IPS-15b (cell line): ENCODE data around the gene FERMT2.
"Not testable (repeated sequence)": the region's sequence is repeated elsewhere in the genome, so short reads cannot be mapped to it uniquely, and the experiment has no call there.

ENCODE experiments used
- H3K27me3 ChIP-seq: one replicate; pipeline ENCODE4 v1.6.1; 2013; ENCODE audit warnings: low read length; ENCODE audit not compliant: control insufficient read depth, insufficient read depth
- H3K36me3 ChIP-seq: one replicate; pipeline ENCODE4 v1.6.1; 2013; ENCODE audit warnings: low read length; ENCODE audit not compliant: control insufficient read depth, insufficient read depth
- H3K4me1 ChIP-seq: one replicate; pipeline ENCODE4 v1.6.1; 2013; ENCODE audit warnings: mild to moderate bottlenecking, low read length; ENCODE audit not compliant: control insufficient read depth, insufficient read depth
- H3K4me3 ChIP-seq: one replicate; pipeline ENCODE4 v1.5.1; 2013; ENCODE audit warnings: low read depth, low read length
- H3K9ac ChIP-seq: one replicate; pipeline ENCODE4 v1.6.1; 2013; ENCODE audit warnings: low read depth, mild to moderate bottlenecking, low read length
- H3K9me3 ChIP-seq: one replicate; pipeline ENCODE4 v1.6.1; 2013; ENCODE audit warnings: mild to moderate bottlenecking, low read length; ENCODE audit not compliant: control insufficient read depth, insufficient read depth

Gene FERMT2

DNA sequence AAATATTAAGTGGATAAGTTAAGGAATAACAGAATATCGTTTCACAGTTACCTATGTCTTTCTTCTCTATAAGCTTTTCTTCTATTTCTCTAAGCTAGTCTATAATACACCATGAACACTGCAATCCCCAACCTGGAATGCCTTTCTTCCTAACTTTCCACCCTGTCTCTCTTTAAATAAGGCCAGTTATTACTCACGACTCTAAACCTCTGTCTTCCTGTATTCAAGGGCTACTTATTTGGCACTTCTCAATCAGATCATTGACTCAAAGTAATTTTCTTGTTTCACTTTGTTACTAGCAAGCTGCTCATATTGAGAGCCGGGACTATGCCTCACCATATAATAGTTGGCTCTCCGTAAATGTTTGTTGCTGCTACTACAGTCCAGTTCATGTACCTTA lies 13.5 kb downstream of the FERMT2 start:
- H3K36me3 ChIP-seq, result no peaks in the 10 kb centered on the region
- no peak overlapping the region for H3K9ac ChIP-seq
- no peaks in the 10 kb centered on the region for H3K4me1 ChIP-seq
- H3K9me3 ChIP-seq, result no peaks in the 10 kb centered on the region
- no peak overlapping the region for H3K4me3 ChIP-seq
- no peaks in the 10 kb centered on the region for H3K27me3 ChIP-seq

DNA sequence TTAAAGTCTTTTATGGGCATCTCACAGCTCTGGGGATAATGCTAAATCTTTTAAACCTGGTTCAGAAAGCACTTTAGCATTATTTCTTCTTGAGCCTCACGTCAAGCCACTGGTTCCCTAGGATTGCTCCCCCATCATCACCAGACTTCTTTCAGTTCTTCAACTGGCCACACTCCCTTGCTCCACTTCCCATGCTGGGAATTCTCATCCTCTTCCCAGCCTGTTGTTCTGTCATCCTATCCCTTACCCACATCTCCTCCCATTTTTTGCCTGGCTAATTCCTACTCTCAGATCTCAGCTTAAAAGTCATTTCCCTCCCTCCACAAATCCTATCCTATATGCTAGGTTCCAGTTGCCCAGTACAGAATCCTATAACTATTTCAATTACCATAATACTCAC lies 14.4 kb downstream of the FERMT2 start:
- Histone ChIP-seq H3K36me3 (no peaks in the 10 kb centered on the region), H3K4me1 (no peaks in the 10 kb centered on the region), H3K9ac (no peak overlapping the region), H3K4me3 (no peak overlapping the region), H3K9me3 (no peaks in the 10 kb centered on the region), H3K27me3 (no peaks in the 10 kb centered on the region)

DNA sequence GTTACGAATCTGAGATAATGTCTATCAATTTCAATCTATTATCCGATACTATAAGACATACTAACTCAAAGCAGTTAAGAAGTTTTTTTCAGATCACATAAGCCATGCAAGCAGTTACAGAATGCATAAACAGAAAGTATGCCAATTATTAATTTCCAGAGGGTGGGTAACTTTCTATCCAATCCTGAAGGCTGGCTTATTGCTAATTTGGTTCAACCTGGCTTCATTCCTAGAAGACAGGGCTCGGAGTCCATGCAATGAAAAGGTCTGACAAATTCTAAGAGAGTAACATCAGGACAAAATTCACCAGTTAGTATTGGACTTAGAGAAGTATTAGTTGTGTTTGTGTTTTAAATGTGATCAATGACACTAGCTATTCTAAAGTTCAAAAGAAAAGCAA lies 15.0 kb downstream of the FERMT2 start:
- no peaks in the 10 kb centered on the region for H3K27me3 ChIP-seq
- H3K4me1 ChIP-seq, result no peaks in the 10 kb centered on the region
- H3K9ac ChIP-seq, result no peak overlapping the region
- no peaks in the 10 kb centered on the region for H3K9me3 ChIP-seq
- no peaks in the 10 kb centered on the region for H3K36me3 ChIP-seq
- H3K4me3 ChIP-seq, result no peak overlapping the region

DNA sequence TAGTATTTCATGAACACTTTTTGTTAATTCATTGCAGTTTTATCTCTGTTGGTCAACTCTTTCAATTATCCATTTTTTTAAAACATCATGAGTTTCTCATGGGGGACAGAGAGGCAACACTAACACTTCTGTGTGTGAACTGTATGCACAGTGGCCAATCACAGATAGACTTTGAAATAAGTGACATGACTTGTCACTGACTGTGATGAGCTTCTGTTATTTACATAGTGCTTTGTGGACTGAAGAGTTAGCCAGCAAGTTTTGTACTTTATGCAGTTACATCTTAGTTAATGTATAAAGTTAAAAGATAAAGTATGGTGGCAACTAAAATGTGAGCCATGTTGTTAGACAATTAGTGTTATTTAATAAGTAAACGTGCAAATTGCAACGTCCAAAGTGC lies 16.1 kb downstream of the FERMT2 start:
- Histone ChIP-seq H3K9ac (no peak overlapping the region), H3K36me3 (no peaks in the 10 kb centered on the region), H3K4me1 (no peaks in the 10 kb centered on the region), H3K27me3 (no peaks in the 10 kb centered on the region), H3K9me3 (no peaks in the 10 kb centered on the region), H3K4me3 (no peak overlapping the region)

DNA sequence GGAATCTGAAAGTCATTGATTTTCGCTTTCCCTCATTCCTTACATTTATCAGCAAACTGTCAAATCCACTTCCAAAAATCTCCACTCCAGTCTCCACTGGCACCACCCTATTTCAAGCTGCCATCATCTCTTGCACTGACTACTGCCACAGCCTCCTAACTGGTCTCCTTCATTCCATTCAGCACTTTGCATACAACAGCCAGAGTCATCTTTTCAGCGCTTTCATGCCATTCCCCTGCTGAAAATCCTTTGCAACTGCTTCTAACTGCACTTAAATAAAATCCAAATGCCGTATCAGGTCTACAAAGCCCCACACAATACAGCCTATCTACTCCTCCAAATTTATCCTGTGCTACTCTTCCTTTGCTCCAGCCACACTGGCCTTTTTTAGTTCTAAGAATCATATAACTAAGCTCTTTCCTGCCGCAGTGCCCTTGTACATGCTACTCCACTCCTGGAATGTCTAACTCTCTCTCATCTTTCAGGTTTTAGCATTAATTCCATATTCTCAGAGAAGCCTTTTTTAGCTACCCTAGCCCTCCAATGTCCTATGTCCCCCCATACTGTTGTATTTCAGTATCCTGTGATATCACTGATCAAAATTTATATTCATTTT lies 21.6 kb downstream of the FERMT2 start:
- H3K4me1 ChIP-seq, result peaks cover 7% of the 10 kb centered on the region

DNA sequence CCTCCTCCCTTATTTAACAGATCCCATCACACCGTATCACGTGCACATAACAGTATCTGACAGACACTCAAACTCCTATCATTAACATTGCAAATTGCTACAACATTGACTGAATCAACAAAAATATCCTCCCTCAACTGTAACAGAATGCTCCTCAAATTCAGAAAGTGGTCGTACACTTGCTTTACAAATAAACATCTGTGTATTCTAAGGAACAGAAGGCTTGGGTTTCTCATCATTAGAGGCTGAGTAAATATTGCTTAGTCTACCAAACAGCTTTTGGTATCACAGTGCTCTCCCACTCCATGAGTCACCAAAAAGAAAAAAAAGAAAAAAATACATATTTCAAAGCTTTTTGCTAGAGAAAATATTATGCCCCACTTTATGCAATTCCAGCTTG lies 23.9 kb downstream of the FERMT2 start:
- H3K9ac ChIP-seq, result no peak overlapping the region
- H3K36me3 ChIP-seq, result no peaks in the 10 kb centered on the region
- no peak overlapping the region for H3K4me3 ChIP-seq
- H3K27me3 ChIP-seq, result no peaks in the 10 kb centered on the region
- H3K9me3 ChIP-seq, result no peaks in the 10 kb centered on the region
- H3K4me1 ChIP-seq, result peaks cover 17% of the 10 kb centered on the region

More for the DNA sequence above, 21.6 kb downstream of the FERMT2 start:
- Histone ChIP-seq H3K4me3 (no peak overlapping the region), H3K9me3 (no peaks in the 10 kb centered on the region), H3K27me3 (no peaks in the 10 kb centered on the region), H3K9ac (no peak overlapping the region), H3K36me3 (no peaks in the 10 kb centered on the region)

DNA sequence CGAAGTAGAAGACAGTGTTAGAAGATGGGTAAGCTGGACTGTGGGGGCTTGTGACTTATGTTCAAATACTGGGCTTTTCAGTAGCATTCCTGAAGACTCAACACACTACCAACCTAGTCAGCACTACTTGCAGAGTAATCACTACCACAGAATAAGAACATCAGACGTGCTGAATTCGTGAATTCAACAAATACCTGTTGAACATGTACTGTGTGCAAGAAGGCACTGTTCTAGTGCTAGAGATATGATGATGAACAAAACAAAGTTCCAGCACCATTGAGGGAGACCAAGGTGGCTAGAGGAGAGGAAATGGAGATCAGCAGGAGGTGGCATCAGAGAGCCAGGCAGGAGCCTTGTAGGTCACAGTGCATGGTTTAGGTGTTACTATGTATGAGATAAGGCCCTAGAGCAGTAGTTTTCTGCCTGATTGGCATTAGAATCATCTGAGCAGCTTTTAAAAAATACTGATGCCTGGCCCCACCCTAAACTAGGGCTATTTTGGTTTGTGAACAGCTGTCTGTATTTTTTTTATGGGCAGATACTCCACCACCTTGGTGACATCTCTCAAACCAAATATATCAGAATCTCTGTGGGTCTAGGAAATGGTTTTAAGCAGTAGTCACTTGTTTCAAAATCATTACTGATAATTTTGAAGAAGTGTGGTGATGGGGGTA lies 26.8 kb downstream of the FERMT2 start:
- no peak overlapping the region for H3K4me3 ChIP-seq
- H3K4me1 ChIP-seq, result peaks cover 14% of the 10 kb centered on the region
- no peaks in the 10 kb centered on the region for H3K27me3 ChIP-seq
- no peaks in the 10 kb centered on the region for H3K36me3 ChIP-seq
- H3K9me3 ChIP-seq, result no peaks in the 10 kb centered on the region
- H3K9ac ChIP-seq, result no peak overlapping the region

DNA sequence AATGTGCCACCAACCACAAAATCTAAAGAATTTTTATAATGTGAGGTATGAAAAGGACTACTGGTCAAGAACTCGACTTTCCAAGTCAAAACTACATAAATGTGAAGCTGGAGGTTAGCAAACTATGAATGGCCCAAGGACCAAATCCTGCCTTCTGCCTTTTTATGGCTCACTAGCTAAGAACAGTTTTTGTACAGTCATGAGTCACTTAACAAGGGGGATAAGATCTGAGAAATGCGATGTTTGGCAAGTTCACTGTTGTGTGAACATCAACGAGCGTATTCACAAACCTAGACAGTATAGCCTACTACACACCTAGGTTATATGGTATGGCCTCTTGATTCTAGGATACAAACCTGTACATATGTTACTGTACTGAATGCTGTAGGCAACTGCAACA lies 28.2 kb downstream of the FERMT2 start:
- H3K36me3 ChIP-seq, result no peaks in the 10 kb centered on the region
- H3K4me1 ChIP-seq, result peaks cover 14% of the 10 kb centered on the region
- H3K9ac ChIP-seq, result no peak overlapping the region
- H3K27me3 ChIP-seq, result no peaks in the 10 kb centered on the region
- H3K4me3 ChIP-seq, result no peak overlapping the region
- H3K9me3 ChIP-seq, result no peaks in the 10 kb centered on the region

DNA sequence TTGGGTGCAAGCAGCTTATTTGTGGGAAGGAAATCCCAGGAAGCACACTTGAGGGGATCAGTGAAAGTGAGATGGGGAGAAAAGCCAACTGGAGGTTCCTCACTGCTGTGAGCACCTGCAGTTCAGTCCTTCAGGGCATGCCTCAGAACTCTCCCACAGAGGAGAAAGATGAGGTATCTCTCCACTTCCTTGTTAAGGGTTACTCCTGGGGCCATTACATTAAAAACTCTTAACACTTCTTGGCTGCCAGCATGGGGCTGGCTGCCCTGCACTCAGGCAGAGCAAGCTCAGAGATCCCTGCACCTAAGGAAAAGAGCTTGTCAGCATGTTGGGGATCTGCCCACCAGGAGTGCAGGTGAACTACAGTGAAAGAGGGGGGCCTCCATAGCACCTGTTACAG lies 28.8 kb downstream of the FERMT2 start:
- Histone ChIP-seq H3K4me1 (peaks cover 14% of the 10 kb centered on the region), H3K9me3 (no peaks in the 10 kb centered on the region), H3K4me3 (no peak overlapping the region), H3K36me3 (no peaks in the 10 kb centered on the region), H3K9ac (no peak overlapping the region), H3K27me3 (no peaks in the 10 kb centered on the region)

DNA sequence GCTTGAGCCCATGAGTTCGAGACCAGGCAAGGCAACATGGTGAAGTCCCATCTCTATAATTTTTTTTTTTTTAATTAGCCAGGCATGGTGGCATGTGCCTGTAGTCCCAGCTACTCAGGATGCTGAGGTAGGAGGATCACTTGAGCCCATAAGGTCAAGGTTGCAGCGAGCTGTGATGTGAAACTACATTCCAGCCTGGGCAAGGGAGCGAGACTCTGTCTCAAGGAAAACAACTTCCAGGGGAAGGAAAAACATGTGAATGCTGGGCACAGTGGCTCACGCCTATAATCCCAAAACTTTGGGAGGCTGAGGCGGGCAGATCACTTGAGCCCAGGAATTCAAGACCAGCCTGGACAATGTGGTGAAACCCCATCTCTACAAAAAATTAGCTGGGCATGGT lies 30.4 kb downstream of the FERMT2 start:
- H3K4me3 ChIP-seq, H3K27me3 ChIP-seq, H3K9me3 ChIP-seq, H3K36me3 ChIP-seq, H3K9ac ChIP-seq: not testable (repeated sequence)
- H3K4me1 ChIP-seq, result peaks cover 11% of the 10 kb centered on the region

DNA sequence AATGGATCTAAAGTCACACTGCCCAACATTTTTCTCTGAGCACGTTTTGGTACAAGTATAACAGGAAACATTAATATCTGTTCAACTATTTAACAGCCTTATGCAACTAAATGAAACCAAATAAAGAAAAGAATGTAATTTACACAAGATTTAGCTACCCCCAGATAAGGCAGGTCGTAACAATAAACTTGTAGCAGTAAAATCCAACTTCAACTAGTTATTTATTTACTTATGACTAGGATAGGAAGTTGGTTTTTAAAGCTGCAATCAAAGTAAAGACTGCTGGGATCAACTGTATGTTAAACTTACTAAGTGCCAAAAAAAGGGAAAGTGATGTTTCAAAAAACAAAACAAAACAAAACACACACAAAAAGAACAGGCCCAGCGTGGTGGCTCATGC lies 30.9 kb downstream of the FERMT2 start:
- no peaks in the 10 kb centered on the region for H3K36me3 ChIP-seq
- peaks cover 11% of the 10 kb centered on the region for H3K4me1 ChIP-seq
- H3K9ac ChIP-seq, result no peak overlapping the region
- H3K4me3 ChIP-seq, result no peak overlapping the region
- no peaks in the 10 kb centered on the region for H3K27me3 ChIP-seq
- H3K9me3 ChIP-seq, result no peaks in the 10 kb centered on the region

DNA sequence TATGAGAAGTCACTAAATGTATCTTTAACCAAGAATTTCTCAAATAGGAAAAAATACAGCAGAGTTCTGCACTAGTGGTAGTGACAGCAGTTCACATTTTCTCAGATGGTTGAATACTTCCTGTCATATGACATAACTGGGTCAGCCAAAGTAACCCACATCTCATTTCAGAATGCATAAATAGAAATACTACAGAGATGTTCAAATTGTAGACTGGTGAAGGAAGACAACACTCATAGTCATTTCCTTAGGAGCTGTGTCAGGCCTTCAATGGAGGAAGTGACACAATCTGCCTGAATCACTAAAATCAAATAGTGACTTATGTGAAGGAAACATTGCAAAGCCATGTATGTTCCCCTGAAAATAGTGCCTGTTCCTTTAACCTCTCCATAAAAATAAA lies 32.4 kb downstream of the FERMT2 start:
- Histone ChIP-seq H3K9me3 (no peaks in the 10 kb centered on the region), H3K27me3 (no peaks in the 10 kb centered on the region), H3K4me1 (peaks cover 3% of the 10 kb centered on the region), H3K9ac (no peak overlapping the region), H3K36me3 (no peaks in the 10 kb centered on the region), H3K4me3 (no peak overlapping the region)
